GM23338 (cell line): ENCODE results near the gene RAB8B. TPM values are rescaled to one million over a fixed set of nuclear protein-coding genes. Genes with fewer than 3 reads are reported as not detected.

Experiments used
- ATAC-seq: fragments of 200-7000 bp; cut with Tn5 transposase; 3 replicates; pipeline ENCODE4 v1.9.1; 2020
- DNase-seq: peaks from one replicate; pipeline ENCODE4 v3.0.0-alpha.2; 2015; ENCODE audit warnings: low spot score
- H2AFZ ChIP-seq: fragments of 200-600 bp; sonication (generic); 2 replicates; pipeline ENCODE4 v1.8.0; 2016; ENCODE audit warnings: antibody characterized with exemption, mild to moderate bottlenecking, moderate library complexity
- H3F3A ChIP-seq: fragments of 200-600 bp; sonication (generic); replicated peaks from 2 replicates; pipeline ENCODE4 v1.8.0; 2017; ENCODE audit warnings: antibody characterized with exemption, mixed run types, low read depth
- H3K27ac ChIP-seq: fragments of 200-600 bp; sonication (generic); 2 replicates; pipeline ENCODE4 v1.6.1; 2016; ENCODE audit warnings: low read depth
- H3K27me3 ChIP-seq: fragments of 200-600 bp; sonication (generic); 2 replicates; pipeline ENCODE4 v1.8.0; 2016; ENCODE audit warnings: mild to moderate bottlenecking, mixed run types, moderate library complexity; ENCODE audit not compliant: insufficient read depth
- H3K36me3 ChIP-seq: fragments of 200-600 bp; sonication (generic); 2 replicates; pipeline ENCODE4 v1.8.0; 2016; ENCODE audit warnings: mild to moderate bottlenecking; ENCODE audit not compliant: insufficient read depth
- H3K4me1 ChIP-seq: fragments of 200-600 bp; sonication (generic); 2 replicates; pipeline ENCODE4 v1.8.0; 2016; ENCODE audit warnings: mild to moderate bottlenecking, moderate library complexity; ENCODE audit not compliant: insufficient read depth
- H3K4me2 ChIP-seq: fragments of 200-600 bp; sonication (generic); 2 replicates; pipeline ENCODE4 v1.7.1; 2017; ENCODE audit warnings: mixed run types
- H3K4me3 ChIP-seq: fragments of 200-600 bp; sonication (generic); 2 replicates; pipeline ENCODE4 v1.6.1; 2016; ENCODE audit warnings: mixed run types
- H3K79me2 ChIP-seq: fragments of 200-600 bp; sonication (generic); replicated peaks from 2 replicates; pipeline ENCODE4 v1.8.0; 2017; ENCODE audit warnings: mild to moderate bottlenecking; ENCODE audit not compliant: insufficient read depth
- H3K9me2 ChIP-seq: fragments of 200-600 bp; sonication (generic); 2 replicates; pipeline ENCODE4 v1.8.0; 2017; ENCODE audit not compliant: insufficient read depth
- H4K20me1 ChIP-seq: fragments of 200-600 bp; sonication (generic); replicated peaks from 2 replicates; pipeline ENCODE4 v1.8.0; 2017; ENCODE audit warnings: mild to moderate bottlenecking; ENCODE audit not compliant: insufficient read depth
- H3K27ac Mint-ChIP-seq: 2 replicates; pipeline ENCODE4 v1.8.0; 2020; ENCODE audit warnings: inconsistent platforms, mild to moderate bottlenecking, moderate library complexity, mixed read lengths
- H3K27me3 Mint-ChIP-seq: 3 replicates; pipeline ENCODE4 v1.8.0; 2022; ENCODE audit warnings: low read depth, mild to moderate bottlenecking, moderate library complexity, mixed read lengths, inconsistent platforms; ENCODE audit not compliant: insufficient read depth, poor library complexity
- H3K36me3 Mint-ChIP-seq: 3 replicates; pipeline ENCODE4 v1.8.0; 2021; ENCODE audit warnings: low read depth, mild to moderate bottlenecking, inconsistent platforms, moderate library complexity, mixed read lengths
- H3K4me1 Mint-ChIP-seq: 3 replicates; pipeline ENCODE4 v1.8.0; 2020; ENCODE audit warnings: mild to moderate bottlenecking, inconsistent platforms, mixed read lengths
- H3K4me3 Mint-ChIP-seq: 3 replicates; pipeline ENCODE4 v1.8.0; 2021; ENCODE audit warnings: moderate library complexity, mild to moderate bottlenecking, inconsistent platforms, mixed read lengths
- H3K9me3 Mint-ChIP-seq: 3 replicates; pipeline ENCODE4 v1.8.0; 2020; ENCODE audit warnings: moderate library complexity, mild to moderate bottlenecking, inconsistent platforms, mixed read lengths
- CREB1 ChIP-seq: fragments of 250-450 bp; sonication (Bioruptor Pico); IDR thresholded peaks from 2 replicates; pipeline ENCODE4 v1.5.0; 2020; ENCODE audit warnings: low read depth, mild to moderate bottlenecking, moderate library complexity
- ETS1 ChIP-seq: IDR thresholded peaks from 2 replicates; pipeline ENCODE4 v1.6.1; 2016; ENCODE audit warnings: antibody characterized with exemption
- EZH2phosphoT487 ChIP-seq: fragments of 200-600 bp; sonication (generic); IDR thresholded peaks from one replicate; pipeline ENCODE4 v1.8.1; 2018; ENCODE audit warnings: antibody characterized with exemption; ENCODE audit not compliant: unreplicated experiment
- POLR2AphosphoS5 ChIP-seq: IDR thresholded peaks from 2 replicates; pipeline ENCODE4 v1.6.1; 2016; ENCODE audit warnings: antibody characterized with exemption, low read depth
- STAT1 ChIP-seq: IDR thresholded peaks from one replicate; pipeline ENCODE4 v1.6.1; 2016; ENCODE audit warnings: antibody characterized with exemption; ENCODE audit not compliant: unreplicated experiment
- ZNF462 ChIP-seq: fragments of 250-450 bp; sonication (Bioruptor Pico); IDR thresholded peaks from 2 replicates; pipeline ENCODE4 v1.5.0; 2020; ENCODE audit warnings: mild to moderate bottlenecking, moderate library complexity
- polyA plus RNA-seq: library from polyadenylated mRNA; unstranded; fragments of >200 nt; fragmentation: Nextera tagmentation; extraction: Ambion mirVana; gene quantifications from 2 replicates; pipeline ENCODE4 v1.2.1, GENCODE V29; 2016
- total RNA-seq: library from RNA; depleted of rRNA; stranded (reverse); fragments of >200 nt; shearing (Covaris generic); gene quantifications from 2 replicates; pipeline ENCODE4 v1.2.3, GENCODE V29; 2014
- TF ChIP-seq, protein P1 (sequence below), 2 experiments: fragments of 200-600 bp in 1 of 2; sonication (generic) in 1 of 2; conservative IDR thresholded peaks; 2 replicates each; pipeline versions ENCODE4 v1.5.1 to v1.6.1; 2016 to 2017; ENCODE audit warnings: antibody characterized with exemption in 2 of 2, low read depth in 2 of 2, mild to moderate bottlenecking in 2 of 2, moderate library complexity in 1 of 2

Gene RAB8B
- total and polyA plus RNA-seq, 2 experiments from 2014 or later = 23.2 to 41.7 TPM

- TF ChIP-seq ETS1 (no peak), EZH2phosphoT487 (no peak), POLR2AphosphoS5 (no peak), CREB1 (CRISPR knock-in tag) (no peak), ZNF462 (CRISPR knock-in tag) (no peak), STAT1 (no peak)
- TF ChIP-seq, protein P1, sequence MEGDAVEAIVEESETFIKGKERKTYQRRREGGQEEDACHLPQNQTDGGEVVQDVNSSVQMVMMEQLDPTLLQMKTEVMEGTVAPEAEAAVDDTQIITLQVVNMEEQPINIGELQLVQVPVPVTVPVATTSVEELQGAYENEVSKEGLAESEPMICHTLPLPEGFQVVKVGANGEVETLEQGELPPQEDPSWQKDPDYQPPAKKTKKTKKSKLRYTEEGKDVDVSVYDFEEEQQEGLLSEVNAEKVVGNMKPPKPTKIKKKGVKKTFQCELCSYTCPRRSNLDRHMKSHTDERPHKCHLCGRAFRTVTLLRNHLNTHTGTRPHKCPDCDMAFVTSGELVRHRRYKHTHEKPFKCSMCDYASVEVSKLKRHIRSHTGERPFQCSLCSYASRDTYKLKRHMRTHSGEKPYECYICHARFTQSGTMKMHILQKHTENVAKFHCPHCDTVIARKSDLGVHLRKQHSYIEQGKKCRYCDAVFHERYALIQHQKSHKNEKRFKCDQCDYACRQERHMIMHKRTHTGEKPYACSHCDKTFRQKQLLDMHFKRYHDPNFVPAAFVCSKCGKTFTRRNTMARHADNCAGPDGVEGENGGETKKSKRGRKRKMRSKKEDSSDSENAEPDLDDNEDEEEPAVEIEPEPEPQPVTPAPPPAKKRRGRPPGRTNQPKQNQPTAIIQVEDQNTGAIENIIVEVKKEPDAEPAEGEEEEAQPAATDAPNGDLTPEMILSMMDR (conservative IDR thresholded peaks at IDR 0.05; ENCODE audit: low read depth in 2 of 2) = no peak
- H3K27ac Mint-ChIP-seq = no peak overlapping the region
These were observed 71.4 kb downstream of the RAB8B start for GRCh38 chr15:63260791-63261190.

More at GRCh38 chr15:63260791-63261190, 71.4 kb downstream of the RAB8B start:
- no peak overlapping the region for H3K4me3 Mint-ChIP-seq
- H3K27ac ChIP-seq = no peak overlapping the region
- no peak for DNase-seq
- peaks cover 10% of the 10 kb centered on the region for H3K4me1 Mint-ChIP-seq
- no peaks in the 10 kb centered on the region for H3K27me3 ChIP-seq
- H2AFZ ChIP-seq = no peak overlapping the region
- no peak for ATAC-seq
- H3K4me2 ChIP-seq = no peak overlapping the region
- no peaks in the 10 kb centered on the region for H3F3A ChIP-seq
- no peaks in the 10 kb centered on the region; the same call in 2 of the 3 replicates for H3K9me3 Mint-ChIP-seq
- H3K36me3 Mint-ChIP-seq = peaks cover 39% of the 10 kb centered on the region
- no peaks in the 10 kb centered on the region for H4K20me1 ChIP-seq
- no peak overlapping the region for H3K4me3 ChIP-seq
- H3K9me2 ChIP-seq = no peaks in the 10 kb centered on the region
- H3K4me1 ChIP-seq = peaks cover 13% of the 10 kb centered on the region
- H3K36me3 ChIP-seq = peaks cover 4% of the 10 kb centered on the region; the same call in 1 of the 2 replicates
- peaks cover 2% of the 10 kb centered on the region for H3K27me3 Mint-ChIP-seq
- H3K79me2 ChIP-seq = no peaks in the 10 kb centered on the region
